HG02763 (cell line): ENCODE measurements around the gene SAMSN1.

Source experiments
- ATAC-seq: cut with Tn5 transposase; IDR thresholded peaks from one replicate; pipeline ENCODE4 v1.9.1; 2021; ENCODE audit warnings: mild to moderate bottlenecking, moderate library complexity; ENCODE audit not compliant: unreplicated experiment

The SAMSN1 gene

GRCh38 chr21:14545906-14546480 lies at the start of gene SAMSN1:
Gene SAMSN1 (minus strand): TSS chr21:14546315. CDS start chr21:14546261, 54 bp downstream.
- ATAC-seq = peak; percentile 83

- ATAC-seq = no peak
Observed at GRCh38 chr21:14595449-14595848, 49.3 kb upstream of the SAMSN1 start.

GRCh38 chr21:14594967-14595366 lies 48.9 kb upstream of the SAMSN1 start:
- no peak for ATAC-seq

- ATAC-seq = no peak
Observed at GRCh38 chr21:14593230-14593629, 47.1 kb upstream of the SAMSN1 start.

- no peak for ATAC-seq
Observed at GRCh38 chr21:14592296-14593000, 46.3 kb upstream of the SAMSN1 start.

GRCh38 chr21:14591882-14592281 lies 45.8 kb upstream of the SAMSN1 start:
- ATAC-seq = no peak

- no peak for ATAC-seq
Observed at GRCh38 chr21:14591377-14591776, 45.3 kb upstream of the SAMSN1 start.

GRCh38 chr21:14589855-14590563 lies 43.9 kb upstream of the SAMSN1 start:
- ATAC-seq = peak; percentile 82

GRCh38 chr21:14587266-14587665 lies 41.2 kb upstream of the SAMSN1 start:
- no peak for ATAC-seq

- no peak for ATAC-seq
Observed at GRCh38 chr21:14585122-14585521, 39.0 kb upstream of the SAMSN1 start.

- no peak for ATAC-seq
Observed at GRCh38 chr21:14584357-14585095, 38.4 kb upstream of the SAMSN1 start.

- no peak for ATAC-seq
Observed at GRCh38 chr21:14583629-14584255, 37.6 kb upstream of the SAMSN1 start.

GRCh38 chr21:14582934-14583628 lies 37.0 kb upstream of the SAMSN1 start:
- ATAC-seq = no peak

GRCh38 chr21:14581902-14582457 lies 35.9 kb upstream of the SAMSN1 start:
- no peak for ATAC-seq

GRCh38 chr21:14573244-14573643 lies 27.1 kb upstream of the SAMSN1 start:
- no peak for ATAC-seq

GRCh38 chr21:14572204-14572780 lies 26.2 kb upstream of the SAMSN1 start:
- no peak for ATAC-seq

- ATAC-seq = no peak
Observed at GRCh38 chr21:14569868-14570267, 23.8 kb upstream of the SAMSN1 start.

GRCh38 chr21:14569026-14569621 lies 23.0 kb upstream of the SAMSN1 start:
- ATAC-seq = no peak
